ENCODE results near the gene AKNA. TPM values are rescaled to one million over a fixed set of nuclear protein-coding genes. Genes with fewer than 3 reads are reported as not detected.

Gene AKNA
- total RNA-seq, 4 donors from 2014 or later: 12.5 to 18.5 (median 17.3) TPM

DNA sequence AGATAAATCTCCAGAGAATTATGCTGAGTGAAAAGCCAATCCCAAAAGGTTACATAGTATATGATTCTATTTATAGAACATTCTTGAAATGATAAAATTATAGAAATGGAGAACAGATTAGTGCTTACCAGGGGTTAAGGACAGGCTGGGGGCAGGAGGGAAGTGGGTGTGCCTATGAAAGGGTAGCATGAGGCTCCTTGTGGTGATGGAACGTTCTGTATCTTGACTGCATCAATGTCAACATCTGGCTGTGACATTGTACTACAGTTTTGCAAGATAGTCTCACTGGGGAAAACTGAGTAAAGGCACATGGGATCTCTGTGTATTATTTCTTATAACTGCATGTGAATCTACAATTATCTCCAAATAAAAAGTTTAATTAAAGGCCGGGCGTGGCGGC lies 35.9 kb downstream of the AKNA start:
- intact Hi-C loops (cut with DNase I): loop anchor here (5.0 kb wide), 1 partner anchor 35 kb away; the partner anchor contains the start of gene AKNA
- DNase-seq (ENCODE audit: extremely low spot score): no peak
- peaks cover 3 to 41% (median 21%) of the 10 kb centered on the region in 4 donors for H3K4me1 ChIP-seq
- TF ChIP-seq, protein P1, sequence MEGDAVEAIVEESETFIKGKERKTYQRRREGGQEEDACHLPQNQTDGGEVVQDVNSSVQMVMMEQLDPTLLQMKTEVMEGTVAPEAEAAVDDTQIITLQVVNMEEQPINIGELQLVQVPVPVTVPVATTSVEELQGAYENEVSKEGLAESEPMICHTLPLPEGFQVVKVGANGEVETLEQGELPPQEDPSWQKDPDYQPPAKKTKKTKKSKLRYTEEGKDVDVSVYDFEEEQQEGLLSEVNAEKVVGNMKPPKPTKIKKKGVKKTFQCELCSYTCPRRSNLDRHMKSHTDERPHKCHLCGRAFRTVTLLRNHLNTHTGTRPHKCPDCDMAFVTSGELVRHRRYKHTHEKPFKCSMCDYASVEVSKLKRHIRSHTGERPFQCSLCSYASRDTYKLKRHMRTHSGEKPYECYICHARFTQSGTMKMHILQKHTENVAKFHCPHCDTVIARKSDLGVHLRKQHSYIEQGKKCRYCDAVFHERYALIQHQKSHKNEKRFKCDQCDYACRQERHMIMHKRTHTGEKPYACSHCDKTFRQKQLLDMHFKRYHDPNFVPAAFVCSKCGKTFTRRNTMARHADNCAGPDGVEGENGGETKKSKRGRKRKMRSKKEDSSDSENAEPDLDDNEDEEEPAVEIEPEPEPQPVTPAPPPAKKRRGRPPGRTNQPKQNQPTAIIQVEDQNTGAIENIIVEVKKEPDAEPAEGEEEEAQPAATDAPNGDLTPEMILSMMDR (IDR thresholded peaks at IDR 0.05): no peak
- TF ChIP-seq EP300 (IDR thresholded peaks at IDR 0.05) (no peak), POLR2A (IDR thresholded peaks at IDR 0.05; ENCODE audit: low read depth) (no peak), POLR2AphosphoS5 (IDR thresholded peaks at IDR 0.05) (no peak)
- H3K9me3 ChIP-seq: no peaks in the 10 kb centered on the region
- peaks cover 39 to 97% (median 73%) of the 10 kb centered on the region in 4 donors for H3K36me3 ChIP-seq
- H3K4me3 ChIP-seq: no peak overlapping the region
- no peak overlapping the region for H3K27ac ChIP-seq (replicated peaks in 1 of 4)
- WGBS: 77% methylated on average over 4 of the region's 4 CpGs
- H3K27me3 ChIP-seq: no peaks in the 10 kb centered on the region

DNA sequence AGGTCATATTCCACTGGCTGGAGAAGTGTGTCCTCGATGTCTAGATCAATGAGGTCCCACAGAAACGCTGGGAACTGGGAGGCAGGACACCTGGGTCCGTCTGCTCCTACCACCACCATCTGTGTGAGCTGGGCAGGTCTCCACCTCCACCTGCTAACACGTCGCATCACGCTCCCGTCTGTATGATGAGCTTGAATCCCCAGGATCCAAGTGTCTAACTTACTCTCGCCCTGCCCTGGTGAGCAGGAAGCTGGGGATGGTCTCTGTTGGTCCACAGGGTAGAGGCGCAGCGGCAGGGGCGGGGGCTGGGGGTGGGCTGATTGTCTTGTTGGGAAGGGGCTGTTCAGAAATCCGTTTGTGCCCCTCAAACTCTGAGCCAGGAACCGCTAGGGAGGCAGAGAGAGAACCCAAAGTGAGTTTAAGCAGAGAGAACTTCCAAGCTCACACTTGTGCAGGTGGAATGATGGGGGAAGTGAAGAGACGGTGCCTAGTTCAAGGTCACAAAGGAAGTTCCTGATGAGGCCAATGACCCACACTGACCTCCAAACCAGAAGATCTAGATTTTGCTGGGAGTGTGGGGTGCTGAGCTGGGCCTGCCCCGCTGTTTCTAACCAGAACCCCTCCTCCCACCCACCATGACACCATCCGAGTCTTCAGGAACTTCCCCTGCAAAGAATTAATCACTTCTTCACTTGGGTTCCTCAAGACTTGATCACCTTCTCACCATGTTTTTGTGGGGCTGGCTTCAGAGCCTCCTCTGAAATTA lies 37.0 kb downstream of the AKNA start:
- no peak for DNase-seq (ENCODE audit: extremely low spot score)
- WGBS: 91% methylated on average over 15 of the region's 16 CpGs
- H3K36me3 ChIP-seq: peaks cover 36 to 97% (median 73%) of the 10 kb centered on the region in 4 donors
- intact Hi-C loops (cut with DNase I): loop anchor here (5.0 kb wide), 1 partner anchor 36 kb away; the partner anchor contains the start of gene AKNA
- H3K9me3 ChIP-seq: no peaks in the 10 kb centered on the region
- H3K4me1 ChIP-seq: peaks cover 3 to 41% (median 21%) of the 10 kb centered on the region in 4 donors
- H3K27me3 ChIP-seq: no peaks in the 10 kb centered on the region
- H3K4me3 ChIP-seq: no peak overlapping the region
- peak overlapping the region in 2 of 4 donors; percentile 18 to 59 for H3K27ac ChIP-seq (replicated peaks in 1 of 4)
- no peak for TF ChIP-seq POLR2A (IDR thresholded peaks at IDR 0.05; ENCODE audit: low read depth)
- no peak for TF ChIP-seq POLR2AphosphoS5 (IDR thresholded peaks at IDR 0.05)

DNA sequence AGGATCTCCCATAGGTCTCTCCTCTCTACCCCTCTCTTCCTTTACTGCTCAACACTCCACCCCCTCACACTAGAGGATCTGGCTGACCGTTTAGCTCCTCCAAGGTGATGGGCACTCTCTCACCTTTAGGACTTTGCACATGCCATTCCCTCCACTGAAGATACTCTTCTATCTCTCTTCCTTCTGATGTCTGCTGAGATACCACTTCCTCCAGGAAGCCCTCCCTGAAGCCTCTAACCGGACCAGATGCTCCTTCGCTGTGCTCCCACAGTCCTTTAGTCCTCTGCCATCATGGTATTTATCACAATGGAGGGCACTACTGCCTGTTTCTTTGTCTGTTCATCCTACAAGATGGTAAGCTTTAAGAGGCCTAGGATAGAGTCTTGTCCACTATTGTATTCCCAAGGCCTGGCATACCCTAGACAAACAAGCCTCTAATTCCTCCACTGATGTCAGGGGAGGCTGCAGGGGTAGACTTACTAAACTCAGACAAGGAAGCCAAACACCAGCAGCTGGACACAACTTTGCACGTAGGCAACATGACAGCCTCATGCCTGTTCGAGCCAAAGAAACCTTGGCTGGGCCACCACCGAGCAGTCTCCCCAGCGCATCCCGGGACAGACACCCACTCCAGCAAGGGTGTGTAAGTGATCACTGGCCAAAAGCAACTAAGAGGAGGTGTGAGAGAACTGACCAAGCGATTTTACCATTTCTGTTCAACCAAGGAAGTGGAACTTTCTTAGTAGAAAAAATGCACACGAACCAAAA lies 37.9 kb downstream of the AKNA start:
- intact Hi-C loops (cut with DNase I): loop anchor here (5.0 to 10.0 kb wide), 2 partner anchors 37 to 305 kb away; partner anchors contain the start of genes AKNA and TEX53
- peak overlapping the region; percentile 59 to 73 (median 62) for H3K27ac ChIP-seq (replicated peaks in 1 of 4)
- H3K36me3 ChIP-seq: peaks cover 36 to 97% (median 73%) of the 10 kb centered on the region in 4 donors

DNA sequence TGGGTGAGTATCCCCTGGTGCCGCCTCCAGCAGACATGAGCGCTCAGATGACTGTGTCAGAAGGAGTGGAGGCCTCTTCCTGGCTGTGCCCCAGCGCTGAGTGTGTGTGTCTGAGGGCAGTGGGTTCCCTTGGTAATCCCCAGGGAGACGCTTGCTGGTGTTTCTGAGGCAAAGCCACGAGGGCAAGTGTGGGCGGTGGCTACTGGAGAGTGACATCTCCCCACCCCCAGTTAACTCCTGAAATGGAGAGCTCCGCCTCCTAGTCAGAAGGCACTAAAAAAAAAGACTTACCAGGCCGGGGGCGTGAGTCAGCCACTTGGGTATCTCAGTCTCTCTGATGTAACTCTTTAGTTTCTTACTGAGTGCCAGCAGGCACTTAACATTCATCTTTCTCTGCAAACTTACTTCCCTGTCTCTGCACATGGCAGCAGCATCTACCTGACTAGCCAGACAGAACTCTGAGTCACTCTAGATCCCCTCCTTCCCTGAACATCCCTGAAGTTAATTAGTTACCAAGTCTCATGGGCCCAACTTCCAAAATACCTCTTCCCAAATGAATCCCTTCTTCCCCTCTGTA lies 38.8 kb downstream of the AKNA start:
- Histone ChIP-seq H3K4me1 (peaks cover 3 to 41% (median 21%) of the 10 kb centered on the region in 4 donors), H3K4me3 (no peak overlapping the region), H3K27me3 (no peaks in the 10 kb centered on the region), H3K9me3 (no peaks in the 10 kb centered on the region), H3K27ac (replicated peaks in 1 of 4) (peak overlapping the region; percentile 59 to 73 (median 67)), H3K36me3 (peaks cover 37 to 98% (median 76%) of the 10 kb centered on the region in 4 donors)
- no peak for TF ChIP-seq POLR2A (IDR thresholded peaks at IDR 0.05; ENCODE audit: low read depth)
- no peak for TF ChIP-seq EP300 (IDR thresholded peaks at IDR 0.05)
- peak; percentile 51 to 60 for TF ChIP-seq POLR2AphosphoS5 (IDR thresholded peaks at IDR 0.05)
- TF ChIP-seq, protein P1 (IDR thresholded peaks at IDR 0.05): no peak
- 7% methylated on average over 6 of the region's 9 CpGs for WGBS
- intact Hi-C loops (cut with DNase I): loop anchor here (10.0 kb wide), 1 partner anchor 306 kb away; the partner anchor contains the start of gene TEX53
- peak; percentile 95 for DNase-seq (ENCODE audit: extremely low spot score)

More for the DNA sequence above, 37.9 kb downstream of the AKNA start:
- no peaks in the 10 kb centered on the region for H3K27me3 ChIP-seq
- H3K4me3 ChIP-seq: no peak overlapping the region
- TF ChIP-seq POLR2A (IDR thresholded peaks at IDR 0.05; ENCODE audit: low read depth): no peak
- TF ChIP-seq EP300 (IDR thresholded peaks at IDR 0.05): no peak
- no peak for TF ChIP-seq POLR2AphosphoS5 (IDR thresholded peaks at IDR 0.05)
- TF ChIP-seq, protein P1 (IDR thresholded peaks at IDR 0.05): no peak
- H3K4me1 ChIP-seq: peaks cover 3 to 41% (median 21%) of the 10 kb centered on the region in 4 donors
- 70% methylated on average over 10 of the region's 10 CpGs for WGBS
- no peak for DNase-seq (ENCODE audit: extremely low spot score)
- no peaks in the 10 kb centered on the region for H3K9me3 ChIP-seq
